ENCODE measurements around the gene OR5H1. TPM values are rescaled to one million over a fixed set of nuclear protein-coding genes. Genes with fewer than 3 reads are reported as not detected.
"Not testable (repeated sequence)": the region's sequence is repeated elsewhere in the genome, so short reads cannot be mapped to it uniquely, and the experiment has no call there.

Gene OR5H1
- not detected for polyA plus RNA-seq

DNA sequence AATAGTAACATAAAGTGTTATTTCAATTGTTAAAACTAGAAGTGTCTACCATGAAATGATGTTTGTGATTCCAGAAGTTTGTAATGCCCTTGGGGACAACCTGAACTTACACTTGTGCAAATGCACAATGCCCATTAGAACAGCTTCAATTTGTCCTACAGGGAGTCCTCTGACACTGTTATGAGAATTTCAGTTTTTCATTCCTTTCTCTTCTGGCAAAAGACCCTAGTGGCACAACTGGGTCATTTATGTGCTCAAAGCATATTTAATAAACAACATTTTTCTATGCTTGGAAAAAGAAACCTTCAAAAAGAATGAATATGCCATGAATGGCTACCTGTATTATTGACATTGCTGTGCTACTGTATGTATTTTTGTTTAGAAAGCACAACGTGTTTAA lies at the start of gene OR5H1:
Gene OR5H1, plus strand, starts transcription at position 301 of the 400 bp plus-strand sequence. CDS start 1,977 bp downstream, outside the sequence.
- WGBS, 3 donors = 49 to 83% (median 64%) methylated on average over 1 of the region's 1 CpG
- H3K27ac ChIP-seq (ENCODE audit: low read depth, low read length) = no peak within 1 kb of the TSS

- no peak within 1 kb of the TSS for H3K27ac ChIP-seq (ENCODE audit: low read depth, low read length)
- WGBS, 3 donors = 74 to 84% (median 80%) methylated on average over 4 of the region's 4 CpGs
Observed at GRCh38 chr3:98086873-98087272, 43.6 kb upstream of the OR5H1 start, which contains the start of gene OR5AC2. Gene OR5AC2, plus strand, starts transcription at chr3:98087173. Its CDS starts 0 bp downstream, at chr3:98087173.

DNA sequence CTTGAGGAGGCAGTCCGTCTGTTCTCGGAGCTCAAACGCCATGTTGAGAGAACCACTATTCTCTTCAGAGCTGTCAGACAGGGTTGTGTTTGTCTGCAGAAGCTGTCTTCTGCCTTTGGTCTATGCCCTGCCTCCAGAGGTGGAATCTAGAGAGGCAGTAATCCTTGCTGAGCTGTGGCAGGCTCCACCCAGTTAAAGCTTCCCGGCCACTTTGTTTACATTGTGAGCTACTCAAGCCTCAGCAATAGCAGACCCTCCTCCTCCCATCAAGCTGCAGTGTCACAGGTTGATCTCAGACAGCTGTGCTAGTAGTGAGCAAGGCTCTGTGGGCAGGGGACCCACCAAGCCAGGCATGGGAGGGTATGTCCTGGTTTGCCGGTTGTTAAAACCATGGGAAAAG lies 34.6 kb upstream of the OR5H1 start:
- 49 to 63% (median 58%) methylated on average over 5 of the region's 5 CpGs for WGBS, 3 donors
- H3K27ac ChIP-seq (ENCODE audit: low read depth, low read length) = no peak overlapping the region

DNA sequence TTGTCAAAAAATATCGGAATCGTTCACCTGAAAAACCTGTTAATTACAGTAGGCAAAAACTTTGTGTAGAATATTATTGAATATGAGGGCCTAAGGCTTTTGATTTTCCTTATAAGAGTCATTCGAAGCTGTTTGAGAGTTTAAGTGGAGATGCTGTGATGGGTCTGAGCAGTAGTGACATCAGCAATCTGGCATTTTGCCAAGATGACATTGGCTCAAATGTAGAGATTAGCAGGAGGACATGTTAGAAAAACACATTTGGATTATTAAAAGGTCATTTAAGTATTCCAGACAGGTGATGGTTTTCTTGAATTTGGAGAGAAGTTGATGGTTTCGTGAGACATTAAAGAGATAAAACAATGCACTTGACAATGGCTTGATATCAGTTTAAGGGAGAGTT lies 30.7 kb upstream of the OR5H1 start:
- 72 to 83% (median 78%) methylated on average over 4 of the region's 4 CpGs for WGBS, 3 donors
- H3K27ac ChIP-seq (ENCODE audit: low read depth, low read length) = no peak overlapping the region

DNA sequence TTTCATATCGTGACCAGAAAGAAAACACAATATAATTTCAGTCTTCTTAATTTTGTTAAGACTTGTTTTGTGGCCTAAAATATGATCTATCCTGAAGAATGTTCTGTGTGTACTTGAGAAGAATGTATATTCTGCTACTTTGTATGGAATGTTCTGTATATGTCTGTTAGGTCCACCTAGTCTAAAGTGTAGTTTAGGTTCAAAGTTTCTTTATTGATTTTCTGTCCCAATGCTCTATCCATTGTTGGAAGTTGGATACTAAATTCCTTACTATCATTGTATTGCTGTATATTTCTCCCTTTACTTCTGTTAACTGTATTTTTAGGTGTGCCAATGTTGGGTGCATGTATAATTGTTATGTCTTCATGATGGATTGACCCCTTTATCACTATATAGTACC lies 22.4 kb upstream of the OR5H1 start:
- WGBS, 3 donors = 36 to 42% (median 37%) methylated on average over 1 of the region's 1 CpG
- no peak overlapping the region for H3K27ac ChIP-seq (ENCODE audit: low read depth, low read length)

- no peak overlapping the region for H3K27ac ChIP-seq (ENCODE audit: low read depth, low read length)
- WGBS, 3 donors = 76 to 86% (median 76%) methylated on average over 4 of the region's 4 CpGs
Observed at GRCh38 chr3:98109807-98110549, 20.5 kb upstream of the OR5H1 start.

GRCh38 chr3:98110550-98110908 lies 20.0 kb upstream of the OR5H1 start:
- H3K27ac ChIP-seq (ENCODE audit: low read depth, low read length) = no peak overlapping the region

GRCh38 chr3:98114264-98114663 lies 16.3 kb upstream of the OR5H1 start:
- 37 to 66% (median 56%) methylated on average over 3 of the region's 3 CpGs for WGBS, 3 donors
- H3K27ac ChIP-seq (ENCODE audit: low read depth, low read length) = no peak overlapping the region

DNA sequence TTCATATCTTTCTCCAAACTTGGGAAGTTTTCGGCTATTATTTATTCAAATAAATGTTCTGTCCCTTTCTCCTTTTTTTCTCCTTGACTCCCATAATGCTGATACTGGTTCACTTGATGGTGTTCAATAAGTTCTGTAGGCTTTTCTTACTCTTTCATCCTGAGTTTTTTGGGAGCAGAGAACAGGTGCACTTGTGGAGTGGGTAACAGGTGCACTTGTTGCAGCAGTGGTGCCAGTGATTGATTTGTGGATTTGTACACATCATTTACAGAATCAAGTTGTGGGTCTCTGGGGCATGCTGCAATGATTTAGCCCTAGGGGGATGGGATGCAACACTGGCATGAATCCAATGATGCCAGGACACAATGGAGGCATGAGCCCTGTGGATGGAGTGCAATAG lies 14.8 kb upstream of the OR5H1 start:
- WGBS, 3 donors = 94 to 98% (median 97%) methylated on average over 1 of the region's 1 CpG
- H3K27ac ChIP-seq (ENCODE audit: low read depth, low read length) = no peak overlapping the region

DNA sequence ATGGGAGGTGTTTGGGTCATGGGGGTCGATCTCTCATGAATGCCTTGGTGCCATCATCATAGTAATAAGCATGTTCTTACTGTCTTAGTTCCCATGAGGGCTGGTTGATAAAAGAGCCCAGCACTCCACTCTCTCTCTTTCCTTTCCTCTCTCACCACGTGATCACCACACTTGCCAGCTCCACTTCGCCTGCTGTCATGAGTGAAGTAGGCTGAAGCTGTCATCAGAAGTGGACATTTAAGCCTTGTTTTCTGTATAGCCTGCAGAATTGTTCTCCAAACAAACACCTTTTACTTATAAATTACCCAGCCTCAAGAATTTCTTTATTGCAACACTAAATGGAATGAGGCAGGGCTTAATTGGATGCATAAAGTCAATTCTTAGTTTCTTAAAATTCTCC lies 6.1 kb downstream of the OR5H1 start:
- WGBS, 3 donors = 62 to 75% (median 66%) methylated on average over 3 of the region's 3 CpGs
- H3K27ac ChIP-seq (ENCODE audit: low read depth, low read length) = no peak overlapping the region

DNA sequence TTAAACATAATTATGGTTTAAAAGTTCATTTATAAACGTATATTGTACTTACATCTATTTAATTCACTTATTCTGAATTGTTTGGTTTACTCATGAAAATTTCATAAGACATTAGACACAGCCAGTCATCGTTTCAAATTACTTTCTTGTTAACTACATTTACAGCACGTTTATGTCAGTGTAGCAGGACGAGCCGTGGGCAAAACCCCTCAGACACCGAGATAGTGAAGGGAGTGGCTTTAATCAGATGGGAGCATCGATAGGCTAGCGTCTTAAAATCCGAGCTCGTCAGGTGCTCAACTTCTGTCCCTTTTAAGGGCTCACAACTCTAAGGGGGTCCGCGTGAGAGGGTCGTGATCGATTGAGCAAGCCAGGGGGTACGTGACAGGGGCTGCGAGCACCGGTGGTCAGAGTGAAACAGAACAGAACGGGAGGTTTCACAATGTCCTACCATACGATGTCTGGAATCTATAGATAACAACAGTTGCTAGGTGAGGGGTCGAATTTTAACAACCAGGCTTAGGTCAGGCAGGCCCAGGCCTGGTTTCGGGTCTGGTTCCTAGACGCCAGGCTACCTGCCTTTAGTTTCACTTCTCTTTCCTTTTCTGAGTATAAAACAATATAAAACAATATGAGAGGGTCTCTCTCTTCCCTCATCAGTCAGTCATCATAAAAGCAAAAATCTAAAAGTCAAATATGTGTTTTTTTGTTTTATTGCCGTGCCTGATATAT lies 7.5 kb downstream of the OR5H1 start:
- H3K27ac ChIP-seq (ENCODE audit: low read depth, low read length) = not testable (repeated sequence)
- 69 to 82% (median 76%) methylated on average over 20 to 23 of the region's 23 CpGs for WGBS, 3 donors

DNA sequence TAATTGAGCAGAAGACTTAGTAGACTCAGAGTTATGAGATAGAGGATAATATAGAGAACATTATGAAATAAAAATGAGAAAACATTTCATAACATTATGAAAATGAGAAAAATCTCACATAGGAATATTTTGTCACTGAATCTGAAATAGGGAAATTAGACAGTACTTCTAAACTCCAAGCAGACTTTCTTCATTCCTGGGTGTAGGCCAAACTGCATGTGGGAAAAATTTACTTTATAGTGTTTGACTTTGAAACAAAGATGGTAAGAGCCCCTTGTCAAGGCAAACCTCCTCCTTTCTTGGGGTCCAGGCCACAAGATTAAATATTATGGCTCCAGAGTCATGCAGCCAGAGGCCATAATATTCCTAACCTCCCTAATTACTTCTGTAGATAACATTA lies 10.0 kb downstream of the OR5H1 start:
- no peak overlapping the region for H3K27ac ChIP-seq (ENCODE audit: low read depth, low read length)

- WGBS, 3 donors = 50 to 76% (median 67%) methylated on average over 1 of the region's 1 CpG
- no peak within 1 kb of the TSS for H3K27ac ChIP-seq (ENCODE audit: low read depth, low read length)
Observed at GRCh38 chr3:98147179-98147578, 16.7 kb downstream of the OR5H1 start, which contains the start of gene OR5H14. Gene OR5H14, plus strand, starts transcription at chr3:98147479. Its CDS starts 1,907 bp downstream, at chr3:98149386.

DNA sequence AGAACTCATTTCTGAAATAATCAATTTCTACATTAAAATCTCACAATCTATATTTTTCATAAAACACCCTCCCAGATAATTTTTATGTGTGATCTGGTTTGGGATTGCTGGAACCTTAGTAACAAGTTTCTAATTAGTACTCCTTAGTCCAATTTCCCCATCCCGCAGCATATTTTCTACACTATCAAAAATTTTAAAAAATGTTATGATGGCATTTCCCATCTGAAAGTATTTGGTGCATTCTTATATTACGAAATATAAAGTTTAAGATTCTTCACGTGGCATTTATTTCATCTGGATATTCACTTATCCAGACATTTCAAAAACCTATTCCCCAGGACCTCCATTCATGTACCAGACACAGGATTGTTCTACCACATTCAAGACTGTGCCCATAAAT lies 18.2 kb downstream of the OR5H1 start:
- WGBS, 3 donors = 58 to 67% (median 66%) methylated on average over 3 of the region's 3 CpGs
- no peak overlapping the region for H3K27ac ChIP-seq (ENCODE audit: low read depth, low read length)

GRCh38 chr3:98149456-98149855 lies 18.9 kb downstream of the OR5H1 start:
- not testable (repeated sequence) for H3K27ac ChIP-seq (ENCODE audit: low read depth, low read length)
- 75 to 86% (median 84%) methylated on average over 4 of the region's 4 CpGs for WGBS, 3 donors

DNA sequence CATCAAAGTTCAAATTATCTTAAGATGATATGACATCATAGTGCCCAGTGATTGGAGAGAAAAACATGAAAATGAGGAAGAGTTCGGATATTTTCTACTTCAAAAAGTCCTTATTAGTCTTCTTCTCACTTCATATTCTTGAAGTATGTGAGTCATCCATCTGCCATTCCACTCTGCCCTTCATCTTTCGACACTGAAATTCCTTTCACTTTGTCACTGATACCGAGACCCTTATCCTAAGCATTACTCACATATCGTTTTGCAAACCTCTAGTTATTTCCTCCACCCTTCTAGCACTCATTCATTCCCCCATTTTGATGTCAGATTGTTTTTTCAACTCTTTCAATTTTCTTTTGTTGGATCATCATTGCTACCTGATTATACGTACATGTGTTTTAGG lies 20.7 kb downstream of the OR5H1 start:
- 62 to 83% (median 69%) methylated on average over 5 of the region's 5 CpGs for WGBS, 3 donors

DNA sequence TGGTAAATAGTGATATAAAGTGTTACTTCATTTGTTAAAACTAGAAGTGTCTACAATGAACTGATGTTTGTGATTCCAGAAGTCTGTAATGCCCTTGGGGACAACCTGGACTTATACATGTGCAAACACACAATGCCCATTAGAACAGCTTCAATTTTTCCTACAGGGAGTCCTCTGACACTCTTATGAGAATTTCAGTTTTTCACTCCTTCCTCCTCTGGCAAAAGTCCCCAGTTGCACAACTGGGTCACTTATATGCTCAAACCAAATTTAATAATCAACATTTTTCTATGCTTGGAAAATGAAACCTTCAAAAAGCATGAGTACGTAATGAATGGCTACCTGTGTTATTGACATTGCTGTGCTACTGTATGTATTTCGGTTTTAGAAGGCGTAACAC lies 35.9 kb downstream of the OR5H1 start, which contains the start of gene OR5H15:
Gene OR5H15, plus strand, starts transcription at position 301 of the 400 bp plus-strand sequence. CDS start 2,004 bp downstream, outside the sequence.
- 86 to 94% (median 93%) methylated on average over 3 of the region's 3 CpGs for WGBS, 3 donors
- no peak within 1 kb of the TSS for H3K27ac ChIP-seq (ENCODE audit: low read depth, low read length)

More for the DNA sequence above, 20.7 kb downstream of the OR5H1 start:
- H3K27ac ChIP-seq (ENCODE audit: low read depth, low read length) = no peak overlapping the region

GRCh38 chr3:98171071-98171470 lies 40.5 kb downstream of the OR5H1 start:
- no peak overlapping the region for H3K27ac ChIP-seq (ENCODE audit: low read depth, low read length)
- WGBS, 3 donors = 39 to 63% (median 63%) methylated on average over 1 of the region's 1 CpG

DNA sequence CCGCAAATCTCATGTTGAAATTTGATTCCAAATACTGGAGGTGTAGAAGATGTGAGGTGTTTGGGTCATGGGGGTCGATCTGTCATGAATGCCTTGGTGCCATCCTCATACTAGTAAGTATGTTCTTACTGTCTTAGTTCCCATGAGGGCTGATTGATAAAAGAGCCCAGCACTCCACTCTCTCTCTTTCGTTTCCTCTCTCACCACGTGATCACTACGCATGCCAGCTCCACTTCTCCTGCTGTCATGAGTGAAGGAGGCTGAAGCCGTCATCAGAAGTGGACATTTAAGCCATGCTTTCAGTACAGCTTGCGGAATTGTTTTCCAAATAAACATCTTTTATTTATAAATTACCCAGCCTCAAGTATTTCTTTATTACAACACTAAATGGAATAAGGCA lies 42.1 kb downstream of the OR5H1 start:
- no peak overlapping the region for H3K27ac ChIP-seq (ENCODE audit: low read depth, low read length)
- WGBS, 3 donors = 74 to 84% (median 82%) methylated on average over 7 of the region's 7 CpGs
